Stimulated activated CD8-positive, alpha-beta memory T cell treated with anti-CD3 and anti-CD28 coated beads, Interleukin-12 subunit alpha, Interleukin-12 subunit beta, amount 100 ng/mL, for 24 hours (primary cell): Measurements from ENCODE around the gene RAG1.

ENCODE experiments used
- DNase-seq: peaks from one replicate; pipeline ENCODE4 v3.0.0-alpha.2; 2020; ENCODE audit errors: extremely low read depth

RAG1 gene

GRCh38 chr11:36628141-36628540, 60.3 kb downstream of the RAG1 start:
- DNase-seq = no peak

- no peak for DNase-seq
Measured at GRCh38 chr11:36628765-36629244, 61.0 kb downstream of the RAG1 start.
